Right forelimb (tissue), 1 donor: ENCODE results near the gene CFAP46.
"Not testable (repeated sequence)": the region's sequence is repeated elsewhere in the genome, so short reads cannot be mapped to it uniquely, and the experiment has no call there.

Source experiments
- DNase-seq: peaks from one replicate; pipeline ENCODE4 v3.0.0-alpha.2; 2018

The CFAP46 gene

DNA sequence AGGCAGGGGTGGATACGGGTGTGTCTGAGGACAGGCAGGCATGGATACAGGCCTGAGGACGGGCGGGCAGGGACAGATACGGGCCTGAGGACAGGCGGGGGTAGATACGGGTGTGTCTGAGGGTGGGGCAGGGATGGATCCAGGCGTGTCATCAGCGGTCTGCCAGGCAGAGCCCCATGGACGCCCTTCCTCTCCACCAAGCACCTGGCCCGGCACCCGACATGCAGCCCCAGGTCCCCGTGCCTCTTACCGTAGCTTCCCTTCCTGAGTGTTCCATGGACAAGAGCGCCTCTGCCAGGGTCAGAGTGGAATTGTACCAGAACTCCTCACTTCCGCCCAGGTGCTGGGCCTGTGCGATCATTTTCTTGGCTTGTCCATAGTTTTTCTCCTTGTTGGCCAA, 81.8 kb downstream of the CFAP46 start:
- DNase-seq: peak; percentile 18

DNA sequence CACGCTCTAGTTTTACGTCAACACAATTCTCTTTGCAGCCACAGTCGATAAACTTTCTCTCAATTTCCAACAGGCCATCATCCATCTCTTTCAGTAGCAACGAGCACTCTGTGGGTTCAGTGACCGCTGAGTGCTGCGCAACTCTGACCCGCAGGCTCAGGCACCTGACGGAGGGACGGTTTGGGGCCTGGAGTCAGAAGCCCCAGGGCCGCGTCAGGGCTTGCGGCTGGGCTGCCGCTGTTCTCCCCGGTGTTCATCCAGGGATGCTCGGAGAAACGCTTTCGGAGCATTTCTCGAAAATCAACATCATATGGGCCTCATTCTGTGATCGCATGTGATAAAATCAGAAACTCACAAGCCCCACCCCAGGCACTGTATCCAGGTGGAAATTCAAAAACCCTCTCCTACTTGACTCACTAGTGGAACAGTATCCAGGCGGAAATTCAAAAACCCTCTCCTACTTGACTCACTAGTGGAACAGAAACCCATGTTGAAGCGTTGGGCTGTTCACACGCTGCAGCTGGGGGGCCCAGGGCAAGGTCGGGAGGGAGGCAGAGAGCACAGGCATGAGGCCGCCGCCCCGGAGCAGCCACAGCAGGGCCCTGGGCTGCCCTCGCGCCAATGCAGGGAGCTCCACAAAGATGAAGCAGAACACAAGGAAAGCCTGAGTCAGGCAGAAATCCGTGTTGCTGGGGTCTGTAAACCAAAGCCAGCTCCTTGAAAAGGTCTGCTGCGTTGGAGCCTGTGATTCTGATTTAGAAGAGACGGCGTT, 83.1 kb downstream of the CFAP46 start:
- DNase-seq: peak; percentile 27

DNA sequence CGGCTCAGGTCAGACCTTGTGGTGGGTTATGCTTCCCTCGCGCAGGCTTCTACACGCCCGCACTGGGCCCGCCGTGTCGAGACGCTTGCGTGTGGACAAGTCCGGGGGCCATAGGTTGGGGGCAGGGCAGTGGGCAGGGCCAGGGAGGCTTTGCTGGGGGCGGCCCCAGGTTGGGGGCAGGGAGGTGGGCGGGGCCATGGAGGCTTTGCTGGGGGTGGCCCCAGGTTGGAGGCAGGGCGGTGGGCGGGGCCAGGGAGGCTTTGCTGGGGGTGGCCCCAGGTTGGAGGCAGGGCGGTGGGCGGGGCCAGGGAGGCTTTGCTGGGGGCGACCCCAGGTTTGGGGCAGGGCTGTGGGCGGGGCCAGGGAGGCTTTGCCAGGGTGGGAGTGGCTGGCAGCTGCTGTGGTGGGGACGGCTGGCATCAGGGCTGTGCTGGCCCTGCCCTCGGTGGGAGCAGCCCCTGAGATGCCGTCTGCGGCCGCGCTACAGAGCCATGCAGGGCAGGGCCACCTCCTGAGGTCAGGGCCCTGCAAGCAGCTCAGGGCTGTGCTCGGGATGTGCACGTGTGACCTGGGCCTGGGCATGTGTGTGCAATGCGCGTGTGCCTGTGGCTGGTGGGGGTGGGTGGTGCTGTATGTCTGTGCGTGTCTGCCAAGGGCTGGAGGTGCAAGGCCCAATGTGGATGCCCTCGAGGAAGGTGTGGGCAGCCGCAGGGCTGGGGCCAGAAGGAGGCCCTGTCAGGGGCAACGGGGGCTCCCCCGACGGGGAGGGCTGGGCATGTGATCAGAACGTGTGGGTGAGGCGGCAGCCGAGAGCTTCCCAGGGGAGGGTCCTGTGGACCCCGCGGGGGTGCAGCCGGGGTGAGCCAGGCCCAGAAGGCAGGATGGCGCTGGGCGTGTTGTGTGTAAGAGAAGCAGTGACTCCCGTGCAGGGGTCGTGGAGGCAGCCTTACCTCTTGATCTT, 84.0 kb downstream of the CFAP46 start:
- peak; percentile 11 for DNase-seq

DNA sequence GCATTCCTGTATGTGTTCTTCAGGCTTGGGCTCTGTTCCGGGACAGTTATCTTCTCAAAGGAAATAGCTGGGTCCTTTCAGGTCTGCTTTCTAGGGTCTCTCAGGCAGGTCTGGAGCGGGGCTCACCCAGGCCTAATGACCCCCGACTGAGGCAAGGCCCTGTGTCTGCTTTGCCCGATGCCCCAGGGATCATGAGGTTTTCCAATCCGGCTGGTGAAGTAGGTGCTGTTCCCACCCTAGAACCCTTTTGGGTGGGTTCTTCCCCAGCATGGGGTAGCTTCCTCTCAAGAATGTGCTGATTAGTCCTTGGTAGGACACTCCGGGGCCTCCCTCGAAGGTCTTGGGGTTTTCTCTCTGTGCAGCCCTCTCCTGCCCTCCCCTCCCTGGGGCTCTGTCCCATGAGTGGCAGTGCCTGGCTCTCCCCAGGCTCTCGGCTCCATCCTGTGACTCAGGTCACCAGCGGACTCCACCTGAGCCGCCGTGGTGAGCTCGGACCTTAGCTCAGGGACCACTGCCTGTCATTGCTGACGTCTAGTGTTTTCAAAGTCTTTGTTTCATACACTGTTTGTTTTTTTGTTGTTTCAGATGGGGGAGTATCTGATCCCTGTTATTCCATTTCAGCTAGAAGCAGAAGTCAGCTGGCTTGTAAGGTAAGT, 85.4 kb downstream of the CFAP46 start:
- peak; percentile 20 for DNase-seq

- no peak for DNase-seq
Observed at GRCh38 chr10:132855889-132856288, 86.5 kb downstream of the CFAP46 start.

- peak; percentile 12 for DNase-seq
Observed at GRCh38 chr10:132851451-132851850, 90.9 kb downstream of the CFAP46 start.

DNA sequence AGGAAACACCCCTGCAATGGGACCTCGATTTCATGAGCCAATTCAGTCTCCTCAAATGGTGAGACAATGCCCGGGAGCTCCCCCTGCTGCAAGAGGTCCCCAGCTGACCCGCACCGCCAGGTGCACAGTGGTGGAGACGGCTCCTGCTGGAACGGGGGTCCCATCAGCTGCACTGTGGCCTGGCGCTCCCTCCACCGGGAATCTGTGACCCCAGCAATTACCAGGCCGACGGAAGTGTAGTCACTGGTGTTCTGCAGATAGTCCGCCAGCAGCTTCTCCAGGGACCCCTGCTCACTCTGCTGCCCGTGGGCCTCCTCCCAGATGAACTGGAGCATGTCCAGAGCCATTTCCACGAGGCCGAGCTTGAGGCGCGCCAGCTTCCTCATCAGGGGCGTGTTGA, 91.5 kb downstream of the CFAP46 start:
- DNase-seq: peak; percentile 23

GRCh38 chr10:132850246-132850645, 92.1 kb downstream of the CFAP46 start:
- DNase-seq: peak; percentile 30

- no peak for DNase-seq
Observed at GRCh38 chr10:132849546-132850031, 92.8 kb downstream of the CFAP46 start.

- peak; percentile 39 for DNase-seq
Observed at GRCh38 chr10:132848951-132849545, 93.3 kb downstream of the CFAP46 start.

- peak; percentile 34 for DNase-seq
Observed at GRCh38 chr10:132848291-132848701, 94.1 kb downstream of the CFAP46 start.

DNA sequence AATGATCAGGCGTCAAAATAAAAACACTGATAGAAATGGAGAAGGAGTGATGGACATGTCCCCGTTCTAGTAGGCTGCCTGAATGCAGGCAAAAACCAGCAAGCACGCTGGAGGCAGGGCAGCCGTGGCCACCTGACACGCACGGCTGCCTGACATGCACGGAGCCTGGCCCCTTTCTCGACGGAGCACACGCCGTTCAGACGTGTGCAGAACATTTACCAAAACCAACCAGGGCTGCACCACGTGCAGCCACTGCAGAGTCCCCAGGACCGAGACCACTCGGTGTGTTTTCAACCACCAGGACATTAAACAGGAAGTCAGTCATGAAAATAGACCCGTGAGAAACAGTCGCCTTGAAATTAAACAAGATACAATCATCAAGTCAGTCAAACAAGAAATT, 94.5 kb downstream of the CFAP46 start:
- no peak for DNase-seq

- peak; percentile 17 for DNase-seq
Observed at GRCh38 chr10:132847416-132847777, 95.0 kb downstream of the CFAP46 start.

DNA sequence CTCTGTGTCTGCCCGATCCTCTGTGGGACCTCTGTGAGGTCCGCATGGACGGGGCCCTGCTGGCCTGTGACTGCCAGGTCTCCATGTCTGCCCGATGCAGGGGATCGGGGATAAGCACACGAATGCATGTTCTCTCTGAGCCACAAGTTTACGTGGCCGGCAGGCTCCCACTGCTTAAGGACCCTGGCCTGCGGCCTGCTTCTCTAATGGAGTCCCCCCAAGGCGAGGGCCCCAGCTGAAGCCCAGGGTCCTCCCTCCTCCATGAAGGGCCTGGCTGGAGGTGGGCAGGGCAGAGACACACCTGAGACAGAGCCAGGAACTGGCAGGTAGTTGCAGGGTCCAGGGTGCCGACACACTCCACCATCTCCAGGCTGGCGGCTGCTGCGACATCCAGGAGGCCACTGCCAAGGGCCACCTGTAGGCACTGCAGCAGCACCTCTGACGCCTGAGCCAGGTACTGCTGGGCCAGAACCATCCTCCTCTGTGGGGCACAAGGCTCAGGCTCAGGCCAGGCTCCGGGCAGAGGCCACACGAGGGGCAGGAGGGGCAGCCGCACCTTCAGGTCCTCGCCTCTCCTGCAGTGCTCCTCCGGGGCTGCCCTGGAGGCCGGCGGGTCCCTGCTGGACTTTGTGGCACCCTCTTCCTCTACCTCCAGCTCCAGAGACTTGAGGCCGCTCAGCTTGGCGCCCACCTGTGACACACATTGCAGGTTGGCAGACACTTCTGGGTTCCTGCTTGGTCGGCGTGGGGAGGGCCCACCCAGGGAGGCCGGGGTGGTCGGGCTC, 95.5 kb downstream of the CFAP46 start:
- DNase-seq: peak; percentile 23

- DNase-seq: peak; percentile 38
Observed at GRCh38 chr10:132845780-132846595, 96.4 kb downstream of the CFAP46 start.

GRCh38 chr10:132845041-132845551, 97.3 kb downstream of the CFAP46 start:
- peak; percentile 38 for DNase-seq

- DNase-seq: peak; percentile 36
Observed at GRCh38 chr10:132844069-132844809, 98.1 kb downstream of the CFAP46 start.

DNA sequence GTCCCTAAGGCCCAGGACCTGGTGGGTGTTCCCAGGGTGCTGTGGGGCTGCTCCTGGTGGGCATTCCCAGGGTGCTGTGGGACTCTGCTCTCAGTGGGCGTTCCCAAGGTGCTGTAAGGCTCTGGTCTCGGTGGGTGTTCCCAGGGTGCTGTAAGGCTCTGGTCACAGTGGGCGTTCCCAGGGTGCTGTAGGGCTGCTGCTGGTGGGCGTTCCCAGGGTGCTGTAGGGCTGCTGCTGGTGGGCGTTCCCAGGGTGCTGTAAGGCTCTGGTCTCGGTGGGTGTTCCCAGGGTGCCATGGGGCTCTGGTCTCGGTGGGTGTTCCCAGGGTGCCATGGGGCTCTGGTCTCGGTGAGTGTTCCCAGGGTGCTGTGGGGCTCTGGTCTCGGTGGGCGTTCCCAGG, 99.1 kb downstream of the CFAP46 start:
- not testable (repeated sequence) for DNase-seq

DNA sequence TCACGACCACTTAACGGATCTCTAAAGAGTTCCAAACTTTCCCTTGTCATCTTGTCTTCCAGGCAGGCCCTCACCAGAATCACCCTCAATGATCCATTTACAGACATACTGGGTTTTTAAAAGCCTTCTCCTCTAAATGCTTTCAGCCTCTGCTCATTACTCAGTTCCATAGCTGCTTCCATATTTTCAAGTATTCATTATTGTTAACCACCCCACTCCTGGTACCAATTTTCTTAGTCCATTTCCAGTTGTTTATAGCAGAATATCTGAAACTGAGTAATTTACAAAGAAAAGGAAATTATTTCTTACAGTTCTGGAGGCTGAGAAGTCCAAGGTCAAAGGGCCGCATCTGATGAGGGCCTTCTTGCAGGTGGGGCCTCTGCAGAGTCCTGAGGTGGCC, 100.0 kb downstream of the CFAP46 start:
- no peak for DNase-seq

DNA sequence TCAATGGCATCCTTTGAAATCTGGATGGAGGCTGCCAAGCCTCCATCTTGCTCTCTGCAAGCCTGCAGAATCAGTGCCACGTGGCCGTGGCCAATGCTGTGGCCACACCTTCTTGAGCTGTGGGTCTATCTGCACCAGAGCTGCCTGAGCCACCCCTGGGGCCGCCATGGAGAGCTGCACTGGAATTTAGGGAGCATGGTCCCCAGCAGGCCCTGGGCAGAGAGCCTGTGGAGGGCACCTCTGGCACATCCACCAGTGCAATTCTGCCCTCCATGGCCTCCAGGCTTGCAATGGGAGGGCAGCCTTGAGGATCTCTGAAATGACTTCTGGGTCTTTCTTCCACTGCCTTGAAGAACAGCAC, 100.8 kb downstream of the CFAP46 start:
- DNase-seq: peak; percentile 13
